Stimulated activated CD4-positive, alpha-beta T cell treated with anti-CD3 and anti-CD28 coated beads, Interleukin-15, amount 100 ng/mL, for 24 hours (primary cell): ENCODE results near the gene MIP.
"Not testable (repeated sequence)": the region's sequence is repeated elsewhere in the genome, so short reads cannot be mapped to it uniquely, and the experiment has no call there.

Experiments
- DNase-seq: peaks from one replicate; pipeline ENCODE4 v3.0.0-alpha.2; 2020

Gene MIP

DNA sequence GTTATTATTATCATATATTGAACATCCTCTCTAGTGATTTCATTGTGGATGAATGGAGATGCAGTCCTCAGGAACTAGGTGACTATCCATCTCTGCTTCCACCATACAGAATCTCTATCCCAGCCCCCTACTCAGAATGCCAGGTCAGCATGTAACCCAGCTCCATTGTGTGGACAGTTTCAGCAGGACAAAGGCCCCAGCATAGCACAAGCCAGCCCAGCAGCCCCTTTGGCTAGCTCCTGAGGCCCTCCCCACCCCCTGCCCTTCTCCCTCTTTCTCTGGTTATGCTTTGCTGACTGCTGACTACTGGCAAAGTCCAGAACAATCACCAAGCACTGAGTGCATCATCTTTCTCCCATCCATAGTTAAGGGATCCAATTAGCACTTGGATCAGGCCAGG, 8.1 kb upstream of the MIP start:
- DNase-seq = no peak

DNA sequence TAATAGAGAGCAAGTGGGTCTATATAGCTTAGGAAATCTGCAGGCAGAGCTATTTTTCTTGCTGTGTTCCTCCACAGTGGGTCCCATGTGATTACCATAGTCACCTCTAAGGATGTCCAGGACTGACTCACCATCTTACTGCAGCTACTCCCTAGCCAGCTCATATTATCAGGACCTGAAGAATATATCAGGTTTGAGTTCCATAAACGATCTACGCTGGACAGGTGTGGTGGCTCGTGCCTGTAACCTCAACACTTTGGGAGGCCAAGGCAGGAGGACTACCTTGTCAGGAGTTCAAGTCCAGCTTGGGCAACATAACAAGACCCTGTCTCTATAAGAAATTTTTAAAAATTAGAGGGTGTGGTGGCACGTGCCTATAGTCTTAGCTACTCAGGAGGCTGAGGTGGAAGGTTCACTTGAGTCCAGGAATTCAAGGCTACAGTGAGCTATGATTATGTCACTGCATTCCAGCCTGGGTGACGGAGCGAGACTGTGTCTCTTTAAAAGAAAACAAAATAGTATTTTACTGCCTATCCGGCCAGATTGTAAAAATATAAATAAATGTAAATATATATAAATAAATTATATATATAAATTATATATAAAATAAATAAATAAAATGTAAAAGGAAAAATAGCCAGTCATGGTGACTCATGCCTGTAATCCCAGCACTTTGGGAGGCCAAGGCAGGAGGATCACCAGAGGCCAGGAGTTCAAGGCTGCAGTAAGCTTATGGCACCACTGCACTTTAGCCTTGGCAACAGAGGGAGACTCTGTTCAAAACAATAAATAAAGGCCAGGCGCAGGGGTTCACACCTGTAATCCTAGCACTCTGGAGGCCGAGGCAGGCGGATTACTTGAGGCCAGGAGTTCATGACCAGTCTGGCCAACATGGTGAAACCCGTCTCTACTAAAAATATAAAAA, 7.0 kb upstream of the MIP start:
- no peak for DNase-seq

DNA sequence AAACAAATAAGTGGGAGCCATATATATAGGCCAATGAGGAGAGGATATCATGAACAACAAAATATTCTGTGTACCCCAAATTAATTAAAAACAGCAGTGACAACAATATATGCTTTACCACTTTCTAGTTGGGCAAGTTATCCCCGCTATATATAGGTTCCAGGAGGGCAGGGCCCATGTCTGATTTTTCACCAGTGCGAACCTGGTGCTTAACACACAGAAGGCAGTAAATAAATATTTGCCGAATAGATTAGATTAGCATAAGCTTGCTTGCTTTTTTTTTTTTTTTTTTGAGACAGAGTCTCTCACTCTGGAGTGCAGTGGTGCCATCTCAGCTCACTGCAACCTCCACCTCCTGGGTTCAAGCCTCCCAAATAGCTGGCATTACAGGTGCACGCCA, 3.4 kb upstream of the MIP start:
- no peak for DNase-seq

DNA sequence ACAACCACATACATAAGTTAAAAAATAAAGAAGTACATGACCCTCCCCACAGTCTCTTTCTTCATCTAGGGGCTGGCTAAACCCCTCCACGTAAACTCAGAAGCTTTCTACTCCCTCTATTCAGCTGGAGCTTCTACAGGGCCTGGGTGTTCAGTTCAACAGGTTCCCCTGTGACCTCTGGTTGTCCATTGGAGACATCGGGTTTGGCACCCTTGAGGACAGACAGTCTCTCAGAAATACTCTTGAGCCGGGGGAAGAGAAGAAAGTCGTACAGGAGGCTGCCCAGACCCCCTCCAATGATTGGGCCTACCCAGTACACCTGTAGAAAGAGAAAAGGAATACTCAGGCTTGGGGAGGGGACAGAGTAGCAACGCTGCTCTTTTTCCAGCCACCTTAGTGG, 3.3 kb downstream of the MIP start:
- no peak for DNase-seq

DNA sequence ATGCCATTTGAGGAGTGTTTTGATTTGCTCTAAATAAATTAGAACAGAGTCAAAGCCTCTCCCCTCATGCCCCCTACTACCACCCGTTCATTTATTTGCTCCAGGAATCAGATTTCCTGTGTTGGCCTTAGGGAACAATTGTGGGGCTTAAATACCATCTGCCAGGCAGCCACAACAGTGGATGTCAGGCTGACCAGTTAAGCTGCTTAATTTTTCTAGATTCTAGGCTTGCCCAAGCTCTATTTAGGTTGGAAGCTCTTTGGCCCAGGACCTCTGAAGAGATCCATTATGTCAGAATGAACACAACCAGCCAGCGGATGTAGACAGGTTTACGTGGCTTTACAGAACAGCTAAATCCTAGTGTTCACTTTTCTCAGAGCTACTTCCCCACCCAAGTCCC, 4.2 kb downstream of the MIP start:
- DNase-seq = no peak

DNA sequence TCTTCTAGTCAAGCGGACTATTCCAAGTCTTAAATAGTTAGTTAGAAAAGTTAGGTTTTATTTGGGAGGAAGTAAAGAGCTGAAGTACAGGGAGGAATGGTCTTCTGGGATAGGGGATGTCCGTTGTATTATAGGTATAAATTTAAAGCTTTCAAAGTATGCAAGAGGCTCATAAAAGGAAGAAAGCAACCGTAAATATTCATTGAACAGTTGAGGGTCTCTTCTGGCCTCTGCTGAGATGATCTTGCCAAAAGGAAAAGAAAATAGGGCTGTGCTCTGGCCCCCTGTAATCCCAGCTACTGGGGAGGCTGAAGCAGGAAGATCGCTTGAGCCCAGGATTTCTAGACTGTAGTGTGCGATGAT, 4.9 kb downstream of the MIP start:
- no peak for DNase-seq

DNA sequence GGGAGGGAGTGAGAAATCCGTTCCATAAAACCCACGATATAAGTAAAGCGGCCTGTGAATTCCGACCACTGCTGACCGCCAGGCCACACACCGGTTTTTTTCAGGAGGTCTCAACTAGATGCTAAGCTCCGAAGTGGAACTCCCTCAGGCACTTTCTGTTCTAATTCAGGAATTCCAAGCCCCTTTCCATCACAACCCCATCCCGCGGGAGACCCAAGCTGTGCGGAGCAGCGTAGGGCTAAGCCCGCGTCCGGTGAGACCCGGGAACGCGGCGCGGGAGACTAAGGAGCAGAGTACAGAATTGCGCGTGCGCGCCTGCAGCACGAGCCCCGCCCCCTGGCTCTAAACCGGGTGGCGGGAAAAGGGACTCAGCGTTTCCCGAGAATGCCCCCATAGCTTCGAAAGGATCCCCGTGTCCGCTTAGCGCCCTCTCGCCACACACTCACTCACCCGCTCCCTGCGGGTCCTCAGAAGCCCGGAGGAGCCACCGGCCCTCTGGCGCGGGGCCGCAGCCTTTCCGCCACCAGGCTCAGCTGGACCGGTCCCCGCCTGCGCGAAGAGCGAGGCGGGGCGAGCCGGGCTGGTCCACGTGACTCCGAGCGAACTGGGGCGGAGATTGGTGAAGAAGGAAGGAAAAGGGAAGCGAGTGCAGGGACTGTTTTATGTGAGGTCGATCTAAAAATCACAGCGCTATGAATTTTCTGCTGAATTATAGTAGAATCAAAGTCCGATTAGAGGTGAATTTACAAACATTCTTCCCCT, 5.4 kb downstream of the MIP start, which contains the start of gene TIMELESS:
TSS of gene TIMELESS (minus strand) at position 567 of the 762 bp plus-strand sequence. CDS start 15,256 bp downstream, outside the sequence.
- peak; percentile 92 for DNase-seq

DNA sequence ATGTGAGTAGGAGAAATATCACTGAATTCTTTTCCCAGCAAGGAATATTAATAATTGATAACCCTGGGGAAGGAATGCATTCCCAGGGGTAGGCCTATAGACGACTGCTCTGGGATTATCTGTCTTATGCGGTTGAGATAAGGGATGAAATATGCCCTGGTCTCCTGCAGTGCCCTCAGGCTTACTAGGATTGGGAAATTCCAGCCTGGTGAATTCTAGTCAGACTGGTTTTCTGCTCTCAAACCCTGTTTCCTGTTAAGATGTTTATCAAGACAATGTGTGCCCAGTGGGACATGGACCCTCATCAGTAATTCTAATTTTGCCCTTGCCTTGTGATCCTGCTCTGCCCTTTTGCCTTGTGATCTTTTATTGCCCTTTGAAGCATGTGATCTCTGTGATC, 11.2 kb downstream of the MIP start:
- DNase-seq = not testable (repeated sequence)

DNA sequence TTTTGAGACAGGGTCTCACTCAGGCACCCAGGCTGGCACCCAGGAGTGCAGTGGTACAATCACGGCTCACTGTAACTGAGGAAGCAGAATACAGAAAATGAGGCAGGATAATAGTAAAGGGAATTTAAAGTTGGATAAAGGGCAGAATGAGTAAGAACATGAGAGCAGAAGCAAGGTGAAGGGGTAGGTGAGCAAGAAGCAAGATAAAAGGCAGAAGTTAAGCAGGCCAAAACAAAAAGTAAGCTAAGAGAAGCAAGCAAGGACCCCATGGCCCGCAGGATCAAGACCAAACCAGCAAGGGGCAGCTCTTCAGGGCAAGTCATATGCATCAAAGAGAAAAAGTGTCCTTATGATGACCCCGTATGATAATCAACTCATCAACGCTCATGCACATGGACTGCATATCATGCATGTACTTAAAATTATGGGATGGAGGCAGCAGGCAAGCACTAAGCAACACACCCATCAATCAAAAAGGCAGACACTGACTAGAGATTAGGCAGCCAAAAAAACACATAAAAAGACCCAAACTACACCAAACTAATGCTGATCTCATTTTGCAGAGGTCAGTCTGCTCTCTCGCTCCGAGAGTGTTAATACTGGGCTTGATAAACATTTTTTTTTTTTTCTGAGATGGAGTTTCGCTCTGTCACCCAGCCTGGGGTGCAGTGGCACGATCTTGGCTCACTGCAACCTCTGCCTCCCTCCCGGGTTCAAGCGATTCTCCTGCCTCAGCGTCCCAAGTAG, 16.9 kb downstream of the MIP start:
- no peak for DNase-seq

DNA sequence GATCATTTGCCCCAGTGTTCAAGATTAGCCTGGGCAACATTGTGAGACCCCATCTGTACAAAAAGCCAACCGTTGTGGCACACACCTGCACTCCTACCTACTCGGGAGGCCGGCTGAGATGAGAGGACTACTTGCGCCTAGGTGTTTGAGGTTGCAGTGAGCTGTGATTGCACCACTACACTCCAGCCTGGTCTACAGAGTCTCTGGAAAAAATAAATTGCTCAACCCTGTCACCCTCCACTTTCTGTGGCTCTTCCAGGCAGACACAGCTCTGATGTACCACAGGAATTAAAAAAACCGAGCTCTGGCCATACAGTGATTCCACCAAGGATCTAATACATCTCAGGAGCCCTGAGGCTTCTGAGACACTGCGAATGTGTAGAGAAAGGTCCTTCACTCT, 19.6 kb downstream of the MIP start:
- no peak for DNase-seq

DNA sequence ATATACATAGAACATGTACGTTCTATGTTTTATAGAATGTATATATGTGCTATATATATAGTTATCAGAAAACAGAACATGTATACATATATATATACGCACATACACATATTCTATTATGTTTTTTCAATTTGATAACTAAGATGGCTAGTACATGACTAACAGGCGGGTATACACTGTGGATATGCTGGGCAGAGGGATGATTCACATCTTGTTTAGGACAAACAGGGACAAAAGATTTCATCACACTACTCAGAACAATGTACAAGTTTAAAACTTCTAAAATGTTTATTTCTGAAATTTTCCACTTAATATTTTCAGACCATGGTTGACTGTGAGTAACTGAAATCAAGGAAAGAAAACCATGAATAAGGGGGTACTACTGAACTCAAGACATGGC, 22.6 kb downstream of the MIP start:
- DNase-seq = no peak

DNA sequence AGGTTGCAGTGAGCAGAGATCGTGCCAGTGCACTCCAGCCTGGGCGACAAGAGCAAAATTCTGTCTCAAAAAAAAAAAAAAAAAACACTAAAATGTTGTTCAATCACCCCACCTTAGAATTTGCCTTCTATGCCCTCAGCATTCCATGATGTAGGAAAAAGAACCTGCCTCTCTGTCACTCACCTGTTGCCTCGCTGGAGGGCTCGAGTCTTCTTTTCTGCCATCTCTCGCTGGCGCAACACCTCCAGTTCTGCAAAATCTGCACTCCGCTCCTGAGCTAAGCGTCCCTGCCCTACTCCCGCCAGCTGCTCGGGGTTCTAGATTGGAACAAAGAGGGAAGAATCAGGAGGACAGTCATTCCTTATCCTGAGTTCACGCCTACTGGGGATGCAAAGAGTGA, 23.2 kb downstream of the MIP start:
- DNase-seq = no peak

DNA sequence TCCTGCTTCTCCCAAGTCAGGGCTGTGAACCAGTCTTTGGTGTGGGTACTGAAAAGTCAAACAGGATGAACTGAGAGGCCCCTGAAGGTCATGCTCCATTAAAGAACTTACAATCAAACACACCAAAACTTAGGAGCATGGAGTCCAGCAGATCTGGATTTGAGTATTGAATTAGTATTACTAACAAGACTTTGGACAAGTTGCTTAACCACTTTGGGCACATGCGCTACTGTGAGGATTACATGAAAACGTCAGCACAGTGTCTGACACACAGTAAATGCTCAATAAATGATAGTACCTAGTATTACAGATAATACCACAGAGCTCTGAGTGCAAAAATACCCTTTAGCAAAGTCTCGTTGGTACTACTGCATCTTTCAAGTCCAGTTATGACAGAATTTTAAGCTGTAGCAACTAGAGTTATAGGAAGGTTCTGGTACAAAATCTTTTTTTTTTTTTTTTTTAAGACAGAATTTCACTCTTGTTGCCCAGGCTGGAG, 28.5 kb downstream of the MIP start:
- no peak for DNase-seq

DNA sequence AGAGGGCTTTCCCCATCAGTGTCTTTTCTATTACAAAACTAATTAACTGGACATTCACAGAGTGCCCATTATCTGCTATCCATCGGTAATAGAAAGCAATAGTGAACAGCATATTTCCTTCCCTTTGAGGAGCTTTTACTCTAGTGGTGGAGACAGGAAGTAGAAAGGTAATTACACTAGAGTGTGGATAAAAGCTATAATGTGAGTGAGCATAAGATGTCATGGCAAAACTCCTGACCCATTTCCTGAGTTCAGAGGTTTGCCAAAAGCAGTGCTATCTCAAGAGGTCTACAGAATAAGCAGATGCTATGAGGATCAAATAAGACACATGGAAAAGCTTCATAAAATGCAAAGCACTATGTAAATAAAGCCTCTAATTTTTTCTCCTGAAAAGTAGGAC, 29.3 kb downstream of the MIP start:
- DNase-seq = no peak

DNA sequence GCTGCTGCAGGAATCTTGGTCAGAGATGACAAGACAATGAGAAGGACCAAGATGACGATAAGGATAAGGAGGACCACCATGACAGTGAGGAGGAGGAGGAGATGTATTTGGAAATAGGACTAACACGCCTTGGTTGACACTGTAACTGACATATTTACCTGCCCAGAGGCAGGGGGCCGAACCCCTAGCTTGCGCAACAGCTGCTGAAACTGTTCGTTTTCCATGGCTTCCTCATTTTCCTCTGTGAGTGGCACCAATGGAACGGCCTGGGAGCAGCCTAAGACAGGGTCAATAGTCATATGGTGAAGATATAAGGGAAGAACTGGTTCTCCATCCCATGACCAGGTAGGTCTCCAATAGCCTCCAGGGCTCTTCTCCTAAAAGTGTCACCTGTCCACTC, 34.0 kb downstream of the MIP start:
- no peak for DNase-seq

DNA sequence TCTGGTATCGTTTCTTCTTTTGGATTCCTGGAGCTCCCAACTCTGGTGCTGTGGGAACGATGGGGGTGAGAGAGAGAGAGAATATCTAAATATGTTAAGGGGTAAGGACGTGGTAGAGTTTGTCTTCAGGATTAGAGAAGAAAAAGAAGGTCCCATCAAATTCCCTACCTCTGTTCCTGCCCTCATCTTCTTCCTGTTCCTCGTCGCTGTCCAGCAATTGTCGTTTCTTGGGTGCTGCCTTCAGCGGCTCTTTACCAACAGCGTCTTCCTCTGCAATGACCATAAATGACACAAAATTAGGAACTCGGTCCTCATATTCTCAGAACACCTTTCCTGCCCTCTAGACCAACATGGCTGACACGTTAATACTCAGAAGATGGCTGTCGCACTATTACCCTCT, 36.7 kb downstream of the MIP start:
- no peak for DNase-seq

DNA sequence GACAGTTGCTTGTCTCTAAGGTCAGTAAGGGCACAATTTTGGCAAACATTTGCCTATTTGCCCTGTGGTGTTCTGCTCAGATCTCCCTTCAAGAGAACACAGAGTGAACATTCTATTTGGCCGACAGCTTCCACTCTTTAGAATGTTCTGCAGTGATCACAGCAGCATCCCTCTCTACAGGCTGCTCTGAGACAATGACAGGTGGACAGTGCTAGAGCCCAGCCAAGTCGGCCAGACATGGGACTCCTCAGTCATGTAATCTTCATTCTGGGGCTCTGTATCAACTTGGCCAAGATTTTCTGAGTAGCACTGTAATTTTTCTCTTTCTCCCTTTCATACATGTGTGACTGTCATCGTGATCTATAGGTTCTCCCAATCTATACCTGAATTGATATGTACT, 40.1 kb downstream of the MIP start:
- no peak for DNase-seq

DNA sequence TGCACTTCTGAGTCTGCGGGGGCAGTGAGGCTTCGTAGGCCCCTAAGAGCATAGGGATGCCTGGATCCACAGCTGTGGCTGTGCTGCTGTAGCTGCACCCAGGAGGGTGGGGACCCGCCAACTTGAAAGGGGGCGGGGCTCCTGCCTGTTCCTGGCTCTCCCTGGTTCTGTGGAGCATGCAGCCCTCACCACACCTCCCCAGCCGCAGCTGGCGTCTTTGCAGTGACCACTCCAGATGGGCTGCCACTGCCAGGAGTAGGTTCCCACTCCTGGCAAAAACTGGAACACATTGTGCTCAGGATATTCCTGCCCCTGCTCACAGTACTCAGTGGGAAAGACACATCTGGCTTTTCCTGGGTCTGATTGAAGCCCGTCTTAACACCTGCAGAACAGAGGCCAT, 41.1 kb downstream of the MIP start:
- DNase-seq = peak; percentile 5

DNA sequence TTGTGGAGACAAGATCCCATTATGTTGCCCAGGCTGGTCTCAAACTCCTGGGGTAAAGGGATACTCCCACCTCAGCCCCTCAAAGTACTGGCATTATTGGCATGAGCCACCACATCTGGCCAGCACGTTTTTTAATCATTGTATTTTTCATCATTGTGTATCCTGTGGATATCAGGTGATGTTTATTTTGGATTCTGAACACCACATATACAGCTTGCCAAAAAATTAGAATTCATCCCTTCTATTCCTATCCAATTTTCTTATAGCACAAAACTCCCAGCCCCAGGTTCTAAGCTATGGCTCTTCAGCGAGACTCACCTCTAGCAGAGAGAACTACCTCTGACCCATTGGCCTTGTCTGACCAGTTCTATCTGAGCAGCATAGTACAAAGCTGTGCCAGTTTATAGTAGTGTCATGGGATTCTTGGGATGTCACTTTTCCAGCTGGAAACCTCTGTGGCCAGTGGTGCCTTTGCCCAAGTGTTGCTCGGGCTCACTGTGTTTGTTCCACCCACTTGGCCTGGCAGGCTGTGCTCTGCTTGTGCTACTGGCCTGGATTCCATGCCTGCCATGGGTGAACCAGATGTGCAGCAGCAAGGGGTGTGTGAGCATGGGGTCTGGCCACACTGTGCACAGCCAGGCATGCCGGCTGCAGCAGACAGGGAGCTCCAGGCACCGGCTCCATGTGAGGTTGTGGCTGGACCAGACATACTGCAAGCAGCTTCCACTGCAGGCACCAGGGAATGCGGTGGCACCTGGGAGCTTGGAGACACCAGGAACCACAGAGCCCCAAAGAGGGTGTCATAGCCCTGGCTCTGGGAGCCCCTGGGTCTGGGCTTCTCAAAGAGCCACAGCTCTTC, 42.4 kb downstream of the MIP start:
- DNase-seq = no peak

DNA sequence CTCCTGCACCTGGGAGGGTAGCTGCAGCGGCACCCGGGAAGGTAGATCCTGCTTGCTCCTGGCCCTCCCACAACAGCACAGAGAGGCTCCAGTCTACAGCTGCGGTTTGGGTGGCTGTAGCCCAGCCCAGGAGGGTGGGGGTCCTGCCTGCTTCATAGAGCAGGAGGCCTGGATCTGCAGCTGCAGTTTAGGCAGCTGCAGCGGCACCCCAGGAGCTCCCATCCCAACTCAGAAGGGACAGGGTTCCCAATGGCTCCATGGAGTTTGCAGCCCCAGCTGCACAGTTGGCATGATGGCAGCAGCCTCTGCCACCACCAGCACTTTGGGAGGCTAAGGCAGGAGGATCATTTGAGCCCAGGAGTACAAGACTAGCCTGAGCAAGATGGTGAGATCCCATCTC, 43.7 kb downstream of the MIP start:
- no peak for DNase-seq

DNA sequence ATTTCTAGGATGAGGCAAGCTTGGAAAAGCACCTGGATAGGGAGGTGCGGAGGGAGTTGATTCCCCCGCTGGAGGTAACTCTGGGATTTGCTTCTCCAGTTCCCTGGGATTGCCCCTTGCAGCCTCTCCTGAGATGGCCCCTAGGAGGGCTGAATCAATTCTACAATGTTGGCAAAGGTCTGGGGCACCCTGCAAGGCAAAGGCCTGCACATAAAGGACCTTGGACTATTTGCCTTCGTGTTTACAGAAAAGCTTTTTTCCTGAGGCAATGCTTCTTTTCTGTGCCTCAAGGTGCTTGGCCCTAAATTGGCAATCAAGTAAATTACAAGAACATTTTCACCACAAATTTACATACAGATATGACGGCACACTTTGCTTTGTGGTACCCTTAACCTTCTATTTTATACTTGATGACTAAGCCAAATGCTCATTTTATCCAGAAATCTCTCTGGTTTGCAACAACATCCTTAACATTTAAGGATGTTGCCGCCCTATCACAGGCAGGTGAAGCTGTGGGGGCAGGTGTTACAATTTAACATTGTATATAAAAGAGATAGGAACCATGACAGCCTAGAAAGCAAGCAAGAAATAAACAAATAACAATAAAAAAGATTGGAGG, 45.5 kb downstream of the MIP start:
- no peak for DNase-seq

DNA sequence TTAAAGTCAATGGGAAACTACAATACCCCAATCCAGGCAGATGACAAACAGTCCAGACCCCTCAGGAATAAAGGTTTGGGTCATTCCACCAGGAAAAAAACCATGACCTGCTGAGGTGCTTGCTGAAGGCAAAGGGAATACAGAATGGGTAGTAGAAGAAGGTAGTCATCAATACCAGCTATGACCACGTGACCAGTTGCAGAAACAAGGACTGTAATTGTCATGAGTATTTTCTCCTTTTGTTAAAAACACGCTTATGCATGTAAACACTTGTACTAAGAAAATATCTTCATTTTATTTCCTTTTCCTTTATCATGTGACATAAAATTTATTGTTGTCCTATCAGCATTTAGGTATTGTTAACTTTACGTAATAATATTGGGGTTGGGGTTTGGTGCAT, 50.2 kb downstream of the MIP start:
- not testable (repeated sequence) for DNase-seq
